ENCODE data around the gene PPP2R2D.

DNA sequence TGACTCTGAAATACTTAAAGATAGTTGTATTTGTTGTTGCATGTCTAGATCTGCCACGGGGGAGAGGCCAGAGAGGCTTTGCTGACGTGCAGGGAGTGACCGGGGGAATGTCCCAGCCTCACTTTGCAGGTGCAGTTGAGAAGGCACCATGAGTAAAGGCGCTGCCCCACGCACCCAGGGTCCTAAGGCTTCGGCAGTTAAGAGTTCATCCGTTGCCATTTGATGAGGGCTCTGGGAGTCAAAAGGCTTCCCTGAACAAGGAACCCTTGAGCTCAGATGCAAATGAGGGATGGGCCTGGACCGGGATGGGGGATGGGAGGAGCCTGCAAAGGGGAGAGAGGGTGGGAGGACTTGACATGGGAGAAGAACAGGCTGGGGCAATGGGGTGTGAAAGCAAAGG, 20.4 kb downstream of the PPP2R2D start:
- TF ChIP-seq, protein P1, sequence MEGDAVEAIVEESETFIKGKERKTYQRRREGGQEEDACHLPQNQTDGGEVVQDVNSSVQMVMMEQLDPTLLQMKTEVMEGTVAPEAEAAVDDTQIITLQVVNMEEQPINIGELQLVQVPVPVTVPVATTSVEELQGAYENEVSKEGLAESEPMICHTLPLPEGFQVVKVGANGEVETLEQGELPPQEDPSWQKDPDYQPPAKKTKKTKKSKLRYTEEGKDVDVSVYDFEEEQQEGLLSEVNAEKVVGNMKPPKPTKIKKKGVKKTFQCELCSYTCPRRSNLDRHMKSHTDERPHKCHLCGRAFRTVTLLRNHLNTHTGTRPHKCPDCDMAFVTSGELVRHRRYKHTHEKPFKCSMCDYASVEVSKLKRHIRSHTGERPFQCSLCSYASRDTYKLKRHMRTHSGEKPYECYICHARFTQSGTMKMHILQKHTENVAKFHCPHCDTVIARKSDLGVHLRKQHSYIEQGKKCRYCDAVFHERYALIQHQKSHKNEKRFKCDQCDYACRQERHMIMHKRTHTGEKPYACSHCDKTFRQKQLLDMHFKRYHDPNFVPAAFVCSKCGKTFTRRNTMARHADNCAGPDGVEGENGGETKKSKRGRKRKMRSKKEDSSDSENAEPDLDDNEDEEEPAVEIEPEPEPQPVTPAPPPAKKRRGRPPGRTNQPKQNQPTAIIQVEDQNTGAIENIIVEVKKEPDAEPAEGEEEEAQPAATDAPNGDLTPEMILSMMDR (IDR thresholded peaks at IDR 0.05) = no peak
- TF ChIP-seq, protein P2, sequence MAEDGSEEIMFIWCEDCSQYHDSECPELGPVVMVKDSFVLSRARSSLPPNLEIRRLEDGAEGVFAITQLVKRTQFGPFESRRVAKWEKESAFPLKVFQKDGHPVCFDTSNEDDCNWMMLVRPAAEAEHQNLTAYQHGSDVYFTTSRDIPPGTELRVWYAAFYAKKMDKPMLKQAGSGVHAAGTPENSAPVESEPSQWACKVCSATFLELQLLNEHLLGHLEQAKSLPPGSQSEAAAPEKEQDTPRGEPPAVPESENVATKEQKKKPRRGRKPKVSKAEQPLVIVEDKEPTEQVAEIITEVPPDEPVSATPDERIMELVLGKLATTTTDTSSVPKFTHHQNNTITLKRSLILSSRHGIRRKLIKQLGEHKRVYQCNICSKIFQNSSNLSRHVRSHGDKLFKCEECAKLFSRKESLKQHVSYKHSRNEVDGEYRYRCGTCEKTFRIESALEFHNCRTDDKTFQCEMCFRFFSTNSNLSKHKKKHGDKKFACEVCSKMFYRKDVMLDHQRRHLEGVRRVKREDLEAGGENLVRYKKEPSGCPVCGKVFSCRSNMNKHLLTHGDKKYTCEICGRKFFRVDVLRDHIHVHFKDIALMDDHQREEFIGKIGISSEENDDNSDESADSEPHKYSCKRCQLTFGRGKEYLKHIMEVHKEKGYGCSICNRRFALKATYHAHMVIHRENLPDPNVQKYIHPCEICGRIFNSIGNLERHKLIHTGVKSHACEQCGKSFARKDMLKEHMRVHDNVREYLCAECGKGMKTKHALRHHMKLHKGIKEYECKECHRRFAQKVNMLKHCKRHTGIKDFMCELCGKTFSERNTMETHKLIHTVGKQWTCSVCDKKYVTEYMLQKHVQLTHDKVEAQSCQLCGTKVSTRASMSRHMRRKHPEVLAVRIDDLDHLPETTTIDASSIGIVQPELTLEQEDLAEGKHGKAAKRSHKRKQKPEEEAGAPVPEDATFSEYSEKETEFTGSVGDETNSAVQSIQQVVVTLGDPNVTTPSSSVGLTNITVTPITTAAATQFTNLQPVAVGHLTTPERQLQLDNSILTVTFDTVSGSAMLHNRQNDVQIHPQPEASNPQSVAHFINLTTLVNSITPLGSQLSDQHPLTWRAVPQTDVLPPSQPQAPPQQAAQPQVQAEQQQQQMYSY (CRISPR knock-in tag; IDR thresholded peaks at IDR 0.05) = no peak
- no peak for TF ChIP-seq MAX (CRISPR knock-in tag; IDR thresholded peaks at IDR 0.05)

Data from WTC11 (cell line).